Astrocyte (in vitro differentiated cells and primary cell): ENCODE results near the gene OSR1. TPM values are rescaled to one million over a fixed set of nuclear protein-coding genes. Genes with fewer than 3 reads are reported as not detected.

Source experiments
- DNase-seq: peaks from one replicate; pipeline ENCODE4 v3.0.0-alpha.2; 2010; ENCODE audit warnings: low read depth
- FAIRE-seq: peaks from 2 replicates; lab custom pipeline; 2011; peaks lifted over from hg19 to GRCh38; lab: Jason Lieb, UNC
- H2AFZ ChIP-seq: 2 replicates; pipeline ENCODE4 v1.6.0; 2012; ENCODE audit warnings: low read depth, low read length, inconsistent platforms
- H3K27ac ChIP-seq: 2 replicates; pipeline ENCODE4 v1.5.1; 2011; ENCODE audit warnings: low read depth, low read length, inconsistent platforms
- H3K27me3 ChIP-seq: 2 replicates; pipeline ENCODE4 v1.6.0; 2011; ENCODE audit warnings: low read length, inconsistent platforms; ENCODE audit not compliant: insufficient read depth
- H3K36me3 ChIP-seq: 2 replicates; pipeline ENCODE4 v1.5.1; 2011; ENCODE audit warnings: low read length, inconsistent platforms; ENCODE audit not compliant: insufficient read depth
- H3K4me1 ChIP-seq: 2 replicates; pipeline ENCODE4 v1.5.1; 2011; ENCODE audit warnings: low read length, inconsistent platforms; ENCODE audit not compliant: insufficient read depth
- H3K4me2 ChIP-seq: 2 replicates; pipeline ENCODE4 v1.6.0; 2012; ENCODE audit warnings: low read length, inconsistent platforms
- H3K4me3 ChIP-seq: 2 replicates; pipeline ENCODE4 v1.5.1; 2011; ENCODE audit warnings: low read depth, mild to moderate bottlenecking, low read length, inconsistent platforms; ENCODE audit not compliant: insufficient read depth
- H3K79me2 ChIP-seq: 2 replicates; pipeline ENCODE4 v1.6.0; 2012; ENCODE audit warnings: mild to moderate bottlenecking, low read length, inconsistent platforms; ENCODE audit not compliant: insufficient read depth
- H3K9ac ChIP-seq: 2 replicates; pipeline ENCODE4 v1.6.0; 2012; ENCODE audit warnings: mild to moderate bottlenecking, low read length, inconsistent platforms
- H3K9me3 ChIP-seq: 2 replicates; pipeline ENCODE4 v1.5.1; 2012; ENCODE audit warnings: low read depth, mild to moderate bottlenecking, low read length, inconsistent platforms; ENCODE audit not compliant: insufficient read depth
- H4K20me1 ChIP-seq: 2 replicates; pipeline ENCODE4 v1.6.0; 2012; ENCODE audit warnings: low read length, inconsistent platforms; ENCODE audit not compliant: insufficient read depth
- H3K27ac Mint-ChIP-seq: one replicate; pipeline ENCODE4 v1.8.0; 2021; ENCODE audit warnings: mild to moderate bottlenecking, mixed read lengths; ENCODE audit not compliant: unreplicated experiment
- H3K27me3 Mint-ChIP-seq: one replicate; pipeline ENCODE4 v1.8.0; 2021; ENCODE audit warnings: low read depth, mixed read lengths; ENCODE audit not compliant: unreplicated experiment
- H3K36me3 Mint-ChIP-seq: one replicate; pipeline ENCODE4 v1.8.0; 2021; ENCODE audit warnings: low read depth, mixed read lengths; ENCODE audit not compliant: unreplicated experiment
- H3K4me1 Mint-ChIP-seq: one replicate; pipeline ENCODE4 v1.8.0; 2021; ENCODE audit warnings: low read depth, mixed read lengths; ENCODE audit not compliant: unreplicated experiment
- H3K4me3 Mint-ChIP-seq: one replicate; pipeline ENCODE4 v1.8.0; 2021; ENCODE audit warnings: mild to moderate bottlenecking, moderate library complexity, mixed read lengths; ENCODE audit not compliant: unreplicated experiment
- H3K9me3 Mint-ChIP-seq: one replicate; pipeline ENCODE4 v1.8.0; 2021; ENCODE audit warnings: mild to moderate bottlenecking, mixed read lengths; ENCODE audit not compliant: unreplicated experiment
- CTCF ChIP-seq: IDR thresholded peaks from 2 replicates; pipeline ENCODE4 v1.5.1; 2011; ENCODE audit warnings: low read depth, mild to moderate bottlenecking, inconsistent platforms, low read length, moderate library complexity; ENCODE audit not compliant: insufficient read depth
- EZH2 ChIP-seq: IDR thresholded peaks from 2 replicates; pipeline ENCODE4 v1.6.1; 2012; ENCODE audit warnings: mild to moderate bottlenecking, low read length, inconsistent platforms; ENCODE audit not compliant: insufficient read depth
- total RNA-seq: library from RNA; stranded (reverse); gene quantifications from 2 replicates; pipeline ENCODE4 v1.2.1, GENCODE V29; 2021

The OSR1 gene
- total RNA-seq, 1 donor from 2014 or later, result 1.0 TPM

DNA sequence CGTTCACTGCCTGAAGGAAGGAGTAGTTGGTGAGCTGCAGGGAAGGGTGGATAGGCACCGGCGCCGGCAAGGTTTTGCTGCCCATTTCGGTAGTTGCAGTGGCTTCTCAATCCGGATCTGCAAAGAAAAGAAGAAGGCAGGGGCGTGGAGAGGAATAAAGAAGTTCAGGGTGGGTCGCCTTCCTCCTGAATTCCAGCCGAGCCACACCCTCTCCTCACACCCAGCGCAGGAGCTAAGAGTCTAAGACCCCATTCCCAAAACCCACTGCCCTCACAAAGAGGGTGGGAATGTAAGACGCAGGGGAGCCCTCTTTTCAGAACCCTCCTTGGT is 4.7 kb downstream of the OSR1 start:
- peaks cover 33% of the 10 kb centered on the region for H3K79me2 ChIP-seq
- H3K27me3 Mint-ChIP-seq, result peaks cover 72% of the 10 kb centered on the region
- H3K36me3 ChIP-seq, result no peaks in the 10 kb centered on the region
- H4K20me1 ChIP-seq, result peaks cover 22% of the 10 kb centered on the region
- H3K4me3 Mint-ChIP-seq, result no peak overlapping the region
- peaks cover 71% of the 10 kb centered on the region for H3K27me3 ChIP-seq
- FAIRE-seq (no peak), DNase-seq (no peak)
- peaks cover 23% of the 10 kb centered on the region for H3K4me1 ChIP-seq
- H3K4me3 ChIP-seq, result no peak overlapping the region
- H3K27ac Mint-ChIP-seq, result no peak overlapping the region
- H3K4me2 ChIP-seq, result no peak overlapping the region
- TF ChIP-seq CTCF, result no peak
- no peak for TF ChIP-seq EZH2
- H3K36me3 Mint-ChIP-seq, result peaks cover 2% of the 10 kb centered on the region
- H3K9ac ChIP-seq, result no peak overlapping the region
- peaks cover 27% of the 10 kb centered on the region for H3K9me3 Mint-ChIP-seq
- H3K27ac ChIP-seq, result no peak overlapping the region
- no peaks in the 10 kb centered on the region for H3K9me3 ChIP-seq
- no peak overlapping the region for H2AFZ ChIP-seq
- H3K4me1 Mint-ChIP-seq, result peaks cover 4% of the 10 kb centered on the region

DNA sequence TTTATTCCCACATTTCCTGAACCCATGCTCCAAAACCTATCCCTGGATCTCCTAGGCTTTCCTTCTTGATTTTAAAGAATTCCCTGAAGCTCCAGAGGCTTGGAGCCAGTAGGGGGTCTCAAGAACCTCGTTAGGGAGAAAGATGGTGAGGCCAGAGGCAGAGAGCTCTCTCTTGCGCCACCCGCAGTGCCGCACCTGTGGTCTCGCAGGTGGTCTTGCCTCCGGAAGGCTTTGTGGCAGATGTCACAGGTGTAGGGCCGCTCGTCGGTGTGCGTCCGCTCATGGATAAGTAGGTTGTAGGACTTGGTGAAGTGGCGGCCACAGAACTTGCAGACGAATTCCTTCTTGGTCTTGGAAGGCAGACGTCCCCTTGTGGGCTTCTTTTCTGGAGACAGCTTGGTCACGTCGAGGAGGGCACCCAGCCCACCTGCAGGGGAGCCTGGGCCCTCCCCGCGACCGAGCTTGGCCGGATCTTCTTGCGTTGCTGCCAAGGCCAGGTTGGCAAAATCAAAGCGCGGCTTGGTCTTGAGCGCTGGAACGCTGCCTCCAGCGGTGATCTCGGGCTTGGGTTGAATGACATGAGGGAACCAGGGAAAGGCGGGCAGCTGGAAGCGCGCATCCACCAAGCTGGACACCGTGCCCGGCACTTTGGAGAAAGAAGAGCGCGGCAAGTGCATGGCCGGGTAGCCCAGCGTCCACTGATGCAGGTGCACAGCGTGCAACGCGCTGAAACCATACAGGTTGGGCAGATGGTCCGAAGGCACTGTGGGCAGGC is 5.3 kb downstream of the OSR1 start:
- H3K27ac ChIP-seq, result no peak overlapping the region
- peaks cover 4% of the 10 kb centered on the region for H3K4me1 Mint-ChIP-seq
- H3K9ac ChIP-seq, result no peak overlapping the region
- FAIRE-seq (no peak), DNase-seq (no peak)
- peaks cover 75% of the 10 kb centered on the region for H3K27me3 Mint-ChIP-seq
- peaks cover 22% of the 10 kb centered on the region for H3K4me1 ChIP-seq
- H2AFZ ChIP-seq, result no peak overlapping the region
- H3K36me3 ChIP-seq, result no peaks in the 10 kb centered on the region
- H3K9me3 ChIP-seq, result no peaks in the 10 kb centered on the region
- no peak overlapping the region for H3K4me2 ChIP-seq
- TF ChIP-seq EZH2, result peak; percentile 70
- no peak for TF ChIP-seq CTCF
- H3K79me2 ChIP-seq, result peaks cover 33% of the 10 kb centered on the region
- H3K27me3 ChIP-seq, result peaks cover 70% of the 10 kb centered on the region
- peaks cover 22% of the 10 kb centered on the region for H4K20me1 ChIP-seq
- no peak overlapping the region for H3K4me3 Mint-ChIP-seq
- no peak overlapping the region for H3K27ac Mint-ChIP-seq
- H3K9me3 Mint-ChIP-seq, result peaks cover 27% of the 10 kb centered on the region
- H3K4me3 ChIP-seq, result no peak overlapping the region
- peaks cover 2% of the 10 kb centered on the region for H3K36me3 Mint-ChIP-seq
